ENCODE results near the gene IL4R. TPM values are rescaled to one million over a fixed set of nuclear protein-coding genes. Genes with fewer than 3 reads are reported as not detected.

IL4R gene
- total and polyA plus RNA-seq, 2 of the 13 experiments (the other 11 are each of a cell fraction or from before 2014, with no cell fraction given) = 15.9 to 49.6 TPM

- TF ChIP-seq, protein P1, sequence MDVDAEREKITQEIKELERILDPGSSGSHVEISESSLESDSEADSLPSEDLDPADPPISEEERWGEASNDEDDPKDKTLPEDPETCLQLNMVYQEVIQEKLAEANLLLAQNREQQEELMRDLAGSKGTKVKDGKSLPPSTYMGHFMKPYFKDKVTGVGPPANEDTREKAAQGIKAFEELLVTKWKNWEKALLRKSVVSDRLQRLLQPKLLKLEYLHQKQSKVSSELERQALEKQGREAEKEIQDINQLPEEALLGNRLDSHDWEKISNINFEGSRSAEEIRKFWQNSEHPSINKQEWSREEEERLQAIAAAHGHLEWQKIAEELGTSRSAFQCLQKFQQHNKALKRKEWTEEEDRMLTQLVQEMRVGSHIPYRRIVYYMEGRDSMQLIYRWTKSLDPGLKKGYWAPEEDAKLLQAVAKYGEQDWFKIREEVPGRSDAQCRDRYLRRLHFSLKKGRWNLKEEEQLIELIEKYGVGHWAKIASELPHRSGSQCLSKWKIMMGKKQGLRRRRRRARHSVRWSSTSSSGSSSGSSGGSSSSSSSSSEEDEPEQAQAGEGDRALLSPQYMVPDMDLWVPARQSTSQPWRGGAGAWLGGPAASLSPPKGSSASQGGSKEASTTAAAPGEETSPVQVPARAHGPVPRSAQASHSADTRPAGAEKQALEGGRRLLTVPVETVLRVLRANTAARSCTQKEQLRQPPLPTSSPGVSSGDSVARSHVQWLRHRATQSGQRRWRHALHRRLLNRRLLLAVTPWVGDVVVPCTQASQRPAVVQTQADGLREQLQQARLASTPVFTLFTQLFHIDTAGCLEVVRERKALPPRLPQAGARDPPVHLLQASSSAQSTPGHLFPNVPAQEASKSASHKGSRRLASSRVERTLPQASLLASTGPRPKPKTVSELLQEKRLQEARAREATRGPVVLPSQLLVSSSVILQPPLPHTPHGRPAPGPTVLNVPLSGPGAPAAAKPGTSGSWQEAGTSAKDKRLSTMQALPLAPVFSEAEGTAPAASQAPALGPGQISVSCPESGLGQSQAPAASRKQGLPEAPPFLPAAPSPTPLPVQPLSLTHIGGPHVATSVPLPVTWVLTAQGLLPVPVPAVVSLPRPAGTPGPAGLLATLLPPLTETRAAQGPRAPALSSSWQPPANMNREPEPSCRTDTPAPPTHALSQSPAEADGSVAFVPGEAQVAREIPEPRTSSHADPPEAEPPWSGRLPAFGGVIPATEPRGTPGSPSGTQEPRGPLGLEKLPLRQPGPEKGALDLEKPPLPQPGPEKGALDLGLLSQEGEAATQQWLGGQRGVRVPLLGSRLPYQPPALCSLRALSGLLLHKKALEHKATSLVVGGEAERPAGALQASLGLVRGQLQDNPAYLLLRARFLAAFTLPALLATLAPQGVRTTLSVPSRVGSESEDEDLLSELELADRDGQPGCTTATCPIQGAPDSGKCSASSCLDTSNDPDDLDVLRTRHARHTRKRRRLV (CRISPR knock-in tag; IDR thresholded peaks at IDR 0.05) = no peak
- peak; percentile 3; the same call in 1 of the 2 replicates for TF ChIP-seq ZNF33A (CRISPR knock-in tag; IDR thresholded peaks at IDR 0.05; ENCODE audit: borderline replicate concordance)
- TF ChIP-seq GABPA (IDR thresholded peaks at IDR 0.05; ENCODE audit: low read depth, low read length) = peak; percentile 93
- TF ChIP-seq GABPA (CRISPR knock-in tag; IDR thresholded peaks at IDR 0.05; ENCODE audit: low read depth) = peak; percentile 98
- TF ChIP-seq ATF7-NPFF (CRISPR knock-in tag; IDR thresholded peaks at IDR 0.05; ENCODE audit: low read depth) = no peak; the same call in none of the 2 replicates
- TF ChIP-seq, protein P2, sequence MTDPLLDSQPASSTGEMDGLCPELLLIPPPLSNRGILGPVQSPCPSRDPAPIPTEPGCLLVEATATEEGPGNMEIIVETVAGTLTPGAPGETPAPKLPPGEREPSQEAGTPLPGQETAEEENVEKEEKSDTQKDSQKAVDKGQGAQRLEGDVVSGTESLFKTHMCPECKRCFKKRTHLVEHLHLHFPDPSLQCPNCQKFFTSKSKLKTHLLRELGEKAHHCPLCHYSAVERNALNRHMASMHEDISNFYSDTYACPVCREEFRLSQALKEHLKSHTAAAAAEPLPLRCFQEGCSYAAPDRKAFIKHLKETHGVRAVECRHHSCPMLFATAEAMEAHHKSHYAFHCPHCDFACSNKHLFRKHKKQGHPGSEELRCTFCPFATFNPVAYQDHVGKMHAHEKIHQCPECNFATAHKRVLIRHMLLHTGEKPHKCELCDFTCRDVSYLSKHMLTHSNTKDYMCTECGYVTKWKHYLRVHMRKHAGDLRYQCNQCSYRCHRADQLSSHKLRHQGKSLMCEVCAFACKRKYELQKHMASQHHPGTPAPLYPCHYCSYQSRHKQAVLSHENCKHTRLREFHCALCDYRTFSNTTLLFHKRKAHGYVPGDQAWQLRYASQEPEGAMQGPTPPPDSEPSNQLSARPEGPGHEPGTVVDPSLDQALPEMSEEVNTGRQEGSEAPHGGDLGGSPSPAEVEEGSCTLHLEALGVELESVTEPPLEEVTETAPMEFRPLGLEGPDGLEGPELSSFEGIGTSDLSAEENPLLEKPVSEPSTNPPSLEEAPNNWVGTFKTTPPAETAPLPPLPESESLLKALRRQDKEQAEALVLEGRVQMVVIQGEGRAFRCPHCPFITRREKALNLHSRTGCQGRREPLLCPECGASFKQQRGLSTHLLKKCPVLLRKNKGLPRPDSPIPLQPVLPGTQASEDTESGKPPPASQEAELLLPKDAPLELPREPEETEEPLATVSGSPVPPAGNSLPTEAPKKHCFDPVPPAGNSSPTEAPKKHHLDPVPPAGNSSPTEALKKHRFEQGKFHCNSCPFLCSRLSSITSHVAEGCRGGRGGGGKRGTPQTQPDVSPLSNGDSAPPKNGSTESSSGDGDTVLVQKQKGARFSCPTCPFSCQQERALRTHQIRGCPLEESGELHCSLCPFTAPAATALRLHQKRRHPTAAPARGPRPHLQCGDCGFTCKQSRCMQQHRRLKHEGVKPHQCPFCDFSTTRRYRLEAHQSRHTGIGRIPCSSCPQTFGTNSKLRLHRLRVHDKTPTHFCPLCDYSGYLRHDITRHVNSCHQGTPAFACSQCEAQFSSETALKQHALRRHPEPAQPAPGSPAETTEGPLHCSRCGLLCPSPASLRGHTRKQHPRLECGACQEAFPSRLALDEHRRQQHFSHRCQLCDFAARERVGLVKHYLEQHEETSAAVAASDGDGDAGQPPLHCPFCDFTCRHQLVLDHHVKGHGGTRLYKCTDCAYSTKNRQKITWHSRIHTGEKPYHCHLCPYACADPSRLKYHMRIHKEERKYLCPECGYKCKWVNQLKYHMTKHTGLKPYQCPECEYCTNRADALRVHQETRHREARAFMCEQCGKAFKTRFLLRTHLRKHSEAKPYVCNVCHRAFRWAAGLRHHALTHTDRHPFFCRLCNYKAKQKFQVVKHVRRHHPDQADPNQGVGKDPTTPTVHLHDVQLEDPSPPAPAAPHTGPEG (CRISPR knock-in tag; IDR thresholded peaks at IDR 0.05) = no peak
- TF ChIP-seq, protein P3, sequence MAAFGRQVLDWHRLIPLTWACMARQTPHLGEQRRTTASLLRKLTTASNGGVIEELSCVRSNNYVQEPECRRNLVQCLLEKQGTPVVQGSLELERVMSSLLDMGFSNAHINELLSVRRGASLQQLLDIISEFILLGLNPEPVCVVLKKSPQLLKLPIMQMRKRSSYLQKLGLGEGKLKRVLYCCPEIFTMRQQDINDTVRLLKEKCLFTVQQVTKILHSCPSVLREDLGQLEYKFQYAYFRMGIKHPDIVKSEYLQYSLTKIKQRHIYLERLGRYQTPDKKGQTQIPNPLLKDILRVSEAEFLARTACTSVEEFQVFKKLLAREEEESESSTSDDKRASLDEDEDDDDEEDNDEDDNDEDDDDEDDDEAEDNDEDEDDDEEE (CRISPR knock-in tag; IDR thresholded peaks at IDR 0.05) = peak; percentile 60
- TF ChIP-seq ZNF580 (CRISPR knock-in tag; IDR thresholded peaks at IDR 0.05; ENCODE audit: borderline replicate concordance, low read depth) = 0 out of 2 replicates have a peak, but pooled peaks have one; percentile 20
- no peak for TF ChIP-seq ZNF615 (CRISPR knock-in tag; IDR thresholded peaks at IDR 0.05; ENCODE audit: borderline replicate concordance)
Measured at GRCh38 chr16:27268376-27269299, 45.1 kb upstream of the IL4R start, which contains the start of gene NSMCE1 (continued).

Measured in HepG2 (cell line).